Gastroesophageal sphincter (tissue), 4 donors: ENCODE results near the gene HSPA12A. TPM values are rescaled to one million over a fixed set of nuclear protein-coding genes. Genes with fewer than 3 reads are reported as not detected.

Experiments
- ATAC-seq: fragments of 150-250 bp; one replicate; pipeline ENCODE4 v1.9.1; 2016; ENCODE audit warnings: mild to moderate bottlenecking, moderate library complexity
- H3K27ac ChIP-seq, 4 donors: fragments of 200-600 bp; sonication (generic) in 3 of 4; 1 replicate in 3 of 4; 2 replicates in 1 of 4; pipeline ENCODE4 v1.5.1; 2016 to 2019
- H3K27me3 ChIP-seq: fragments of 200-600 bp; sonication (generic); one replicate; pipeline ENCODE4 v1.5.1; 2019
- H3K36me3 ChIP-seq, 2 donors: fragments of 200-600 bp; sonication (generic); one replicate each; pipeline ENCODE4 v1.5.1; 2019; ENCODE audit warnings: control low read depth in 1 of 2
- H3K4me1 ChIP-seq, 3 donors: fragments of 200-600 bp; sonication (generic); 1 replicate in 2 of 3; 2 replicates in 1 of 3; pipeline ENCODE4 v1.5.1; 2016 to 2019; ENCODE audit warnings: control low read depth in 2 of 3
- H3K4me3 ChIP-seq, 2 donors: fragments of 200-600 bp; sonication (generic); one replicate each; pipeline ENCODE4 v1.5.1; 2019; ENCODE audit warnings: mild to moderate bottlenecking in 1 of 2, moderate library complexity in 1 of 2
- H3K9me3 ChIP-seq, 3 donors: fragments of 200-600 bp; sonication (generic); one replicate each; pipeline ENCODE4 v1.5.1; 2017 to 2019; ENCODE audit warnings: control low read depth in 2 of 3
- CTCF ChIP-seq, 4 experiments: fragments of 200-600 bp in 2 of 4; fragments of 450-650 bp in 2 of 4; sonication (generic) in 1 of 4; IDR thresholded peaks; one replicate each; pipeline ENCODE4 v1.5.1; 2017 to 2019; ENCODE audit warnings: antibody characterized with exemption in 4 of 4, mild to moderate bottlenecking in 2 of 4, moderate library complexity in 2 of 4
- EP300 ChIP-seq: sonication (generic); formaldehyde crosslinking; IDR thresholded peaks from one replicate; pipeline ENCODE4 v1.6.1; 2017; ENCODE audit warnings: antibody characterized with exemption, mild to moderate bottlenecking
- POLR2A ChIP-seq, 2 donors: fragments of 450-650 bp; IDR thresholded peaks; one replicate each; pipeline ENCODE4 v1.6.1; 2017; ENCODE audit warnings: antibody characterized with exemption in 2 of 2, mild to moderate bottlenecking in 2 of 2, moderate library complexity in 1 of 2
- POLR2AphosphoS5 ChIP-seq: sonication (generic); formaldehyde crosslinking; IDR thresholded peaks from one replicate; pipeline ENCODE4 v1.6.1; 2017; ENCODE audit warnings: antibody characterized with exemption
- WGBS, 2 donors: methylation state at CpG; one replicate each; pipeline ENCODE4 v1.1.5; 2018; ENCODE audit warnings: low coverage in 1 of 2; 5-methylcytosine and 5-hydroxymethylcytosine counted together
- total RNA-seq, 4 donors: library from RNA; depleted of rRNA; stranded (reverse); fragments of >200 nt; gene quantifications; one replicate each; pipeline ENCODE4 v1.1.0, GENCODE V29; 2016

HSPA12A gene
- total RNA-seq, 4 donors from 2014 or later = 12.3 to 26.3 (median 20.6) TPM

GRCh38 chr10:116694927-116695268, 47.5 kb downstream of the HSPA12A start:
- no peak for TF ChIP-seq POLR2A (IDR thresholded peaks at IDR 0.05)
- no peak for TF ChIP-seq EP300
- no peak for TF ChIP-seq POLR2AphosphoS5
- TF ChIP-seq CTCF (IDR thresholded peaks at IDR 0.05) = no peak
- Histone ChIP-seq H3K27me3 (no peaks in the 10 kb centered on the region), H3K9me3 (no peaks in the 10 kb centered on the region), H3K4me1 (peaks cover 0 to 39% (median 6%) of the 10 kb centered on the region in 3 donors), H3K4me3 (no peak overlapping the region), H3K36me3 (peaks cover 0 to 28% of the 10 kb centered on the region in 2 donors), H3K27ac (peak overlapping the region in 1 of 4 donors; percentile 23)
- WGBS, 2 donors = 87% methylated on average over 3 of the region's 3 CpGs; no CpG with 5 or more reads in 1 of the 2 donors
- ATAC-seq = no peak

GRCh38 chr10:116694243-116694926, 48.0 kb downstream of the HSPA12A start:
- WGBS, 2 donors = 59 to 67% methylated on average over 10 to 13 of the region's 14 CpGs
- Histone ChIP-seq H3K27me3 (no peaks in the 10 kb centered on the region), H3K4me3 (no peak overlapping the region), H3K36me3 (peaks cover 0 to 28% of the 10 kb centered on the region in 2 donors), H3K4me1 (peaks cover 0 to 44% (median 6%) of the 10 kb centered on the region in 3 donors), H3K27ac (peak overlapping the region in 1 of 4 donors; percentile 23), H3K9me3 (no peaks in the 10 kb centered on the region)
- no peak for ATAC-seq
- TF ChIP-seq POLR2AphosphoS5 = no peak
- no peak for TF ChIP-seq POLR2A (IDR thresholded peaks at IDR 0.05)
- no peak for TF ChIP-seq EP300
- no peak for TF ChIP-seq CTCF (IDR thresholded peaks at IDR 0.05)

- no CpG with 5 or more reads among the region's 8 CpGs for WGBS, 2 donors
- H3K4me3 ChIP-seq = no peak overlapping the region
- no peaks in the 10 kb centered on the region for H3K9me3 ChIP-seq
- H3K36me3 ChIP-seq = peaks cover 0 to 10% of the 10 kb centered on the region in 2 donors
- no peak for TF ChIP-seq CTCF (IDR thresholded peaks at IDR 0.05)
- no peak for TF ChIP-seq EP300
- TF ChIP-seq POLR2A (IDR thresholded peaks at IDR 0.05) = no peak
- no peak for TF ChIP-seq POLR2AphosphoS5
- no peaks in the 10 kb centered on the region for H3K27me3 ChIP-seq
- ATAC-seq = no peak
- peak overlapping the region in 3 of 4 donors; percentile 44 to 56 (median 55) for H3K27ac ChIP-seq
- peaks cover 0 to 65% (median 20%) of the 10 kb centered on the region in 3 donors for H3K4me1 ChIP-seq
Measured at GRCh38 chr10:116692225-116692624, 50.1 kb downstream of the HSPA12A start.

GRCh38 chr10:116691635-116692034, 50.7 kb downstream of the HSPA12A start:
- H3K27ac ChIP-seq = peak overlapping the region in 3 of 4 donors; percentile 44 to 56 (median 55)
- no peak for ATAC-seq
- TF ChIP-seq POLR2A (IDR thresholded peaks at IDR 0.05) (no peak), POLR2AphosphoS5 (no peak), CTCF (IDR thresholded peaks at IDR 0.05) (no peak), EP300 (no peak)

More at GRCh38 chr10:116691635-116692034, 50.7 kb downstream of the HSPA12A start:
- H3K9me3 ChIP-seq = no peaks in the 10 kb centered on the region
- WGBS, 2 donors = 36 to 54% methylated on average over 2 to 4 of the region's 6 CpGs
- no peak overlapping the region for H3K4me3 ChIP-seq
- peaks cover 0 to 65% (median 20%) of the 10 kb centered on the region in 3 donors for H3K4me1 ChIP-seq
- no peaks in the 10 kb centered on the region for H3K27me3 ChIP-seq
- peaks cover 0 to 5% of the 10 kb centered on the region in 2 donors for H3K36me3 ChIP-seq
